Natural killer cell (primary cell): Measurements from ENCODE around the gene HSD17B1. TPM values are rescaled to one million over a fixed set of nuclear protein-coding genes. Genes with fewer than 3 reads are reported as not detected.

Experiments used
- ATAC-seq, 3 donors: fragments of 150-1000 bp in 2 of 3; fragments of 200-7000 bp in 1 of 3; cut with Tn5 transposase; 1 replicate in 1 of 3; 2 replicates in 2 of 3; pipeline ENCODE4 v1.10.0; 2021; ENCODE audit warnings: mild to moderate bottlenecking in 2 of 3, moderate library complexity in 2 of 3
- DNase-seq, 2 donors: peaks; one replicate each; pipeline versions ENCODE4 v3.0.0 to v3.0.0-alpha.2; 2013 to 2021; ENCODE audit warnings: mixed read lengths in 1 of 2
- H3K27ac ChIP-seq: one replicate; pipeline ENCODE4 v1.5.1; 2013; ENCODE audit warnings: mild to moderate bottlenecking, low read length
- H3K27me3 ChIP-seq: one replicate; pipeline ENCODE4 v1.6.1; 2013; ENCODE audit warnings: low read length; ENCODE audit not compliant: control insufficient read depth, insufficient read depth
- H3K36me3 ChIP-seq: one replicate; pipeline ENCODE4 v1.6.1; 2013; ENCODE audit warnings: low read length; ENCODE audit not compliant: control insufficient read depth, insufficient read depth
- H3K4me1 ChIP-seq: one replicate; pipeline ENCODE4 v1.6.1; 2013; ENCODE audit warnings: low read length; ENCODE audit not compliant: control insufficient read depth, insufficient read depth
- H3K4me3 ChIP-seq: one replicate; pipeline ENCODE4 v1.5.1; 2013; ENCODE audit warnings: low read length
- H3K9me3 ChIP-seq: one replicate; pipeline ENCODE4 v1.6.1; 2013; ENCODE audit warnings: low read length; ENCODE audit not compliant: control insufficient read depth, insufficient read depth
- H3K27ac Mint-ChIP-seq, 2 donors: one replicate each; pipeline ENCODE4 v1.8.0; 2022; ENCODE audit warnings: mild to moderate bottlenecking in 2 of 2, mixed read lengths in 2 of 2, moderate library complexity in 1 of 2
- H3K27me3 Mint-ChIP-seq, 2 donors: one replicate each; pipeline ENCODE4 v1.8.0; 2022; ENCODE audit warnings: low read depth in 2 of 2, mixed read lengths in 2 of 2
- H3K36me3 Mint-ChIP-seq: one replicate; pipeline ENCODE4 v1.8.0; 2022; ENCODE audit warnings: mixed read lengths
- H3K4me1 Mint-ChIP-seq, 2 donors: one replicate each; pipeline ENCODE4 v1.8.0; 2022; ENCODE audit warnings: mixed read lengths in 2 of 2
- H3K4me3 Mint-ChIP-seq: one replicate; pipeline ENCODE4 v1.8.0; 2022; ENCODE audit warnings: mild to moderate bottlenecking, moderate library complexity, mixed read lengths
- H3K9me3 Mint-ChIP-seq, 2 donors: one replicate each; pipeline ENCODE4 v1.8.0; 2022; ENCODE audit warnings: mixed read lengths in 2 of 2
- CTCF ChIP-seq: fragments of 200-600 bp; IDR thresholded peaks from one replicate; pipeline ENCODE4 v1.8.0; 2022; ENCODE audit warnings: antibody characterized with exemption
- WGBS: methylation state at CpG from one replicate; pipeline ENCODE4 v1.1.7; 2013; ENCODE audit warnings: missing lambda C conversion rate; ENCODE audit not compliant: insufficient coverage; 5-methylcytosine and 5-hydroxymethylcytosine counted together
- intact Hi-C: fragments of 100-400 bp; cut with micrococcal nuclease; formaldehyde crosslinking; loops from one replicate; pipeline ENCODE4 v1.14.2; 2022
- total RNA-seq, 4 donors: library from RNA; stranded (reverse); fragments of 120-200 nt in 1 of 4; gene quantifications; one replicate each; pipeline versions ENCODE4 v1.2.3 to v1.2.4, GENCODE V29; 2013 to 2022

The HSD17B1 gene
- total RNA-seq, 3 donors from 2014 or later (not counting 1 experiment from before 2014, with no cell fraction given), result 0.68 to 1.6 (median 1.2) TPM

- intact Hi-C loops, result loop anchor here (2.0 kb wide), 1 partner anchor 16 kb away; no protein-coding TSS in a partner anchor
- no peaks in the 10 kb centered on the region for H3K9me3 ChIP-seq
- Mint-ChIP-seq H3K36me3 (no peaks in the 10 kb centered on the region), H3K4me3 (peak overlapping the region; percentile 77), H3K9me3 (no peaks in the 10 kb centered on the region), H3K27me3 (no peaks in the 10 kb centered on the region), H3K4me1 (peaks cover 37 to 43% of the 10 kb centered on the region in 2 donors), H3K27ac (peak overlapping the region; percentile 90 to 94)
- peaks cover 53% of the 10 kb centered on the region for H3K4me1 ChIP-seq
- no peak for DNase-seq
- no peak for ATAC-seq
- H3K27me3 ChIP-seq, result no peaks in the 10 kb centered on the region
- 74% methylated on average over 14 of the region's 14 CpGs for WGBS
- H3K27ac ChIP-seq, result no peak overlapping the region
- TF ChIP-seq CTCF, result no peak
- peak overlapping the region; percentile 95 for H3K4me3 ChIP-seq
- peaks cover 24% of the 10 kb centered on the region for H3K36me3 ChIP-seq
Observed at GRCh38 chr17:42563143-42563509, 10.4 kb downstream of the HSD17B1 start.

- H3K27me3 ChIP-seq, result no peaks in the 10 kb centered on the region
- no peak overlapping the region for H3K4me3 ChIP-seq
- Mint-ChIP-seq H3K27me3 (no peaks in the 10 kb centered on the region), H3K9me3 (no peaks in the 10 kb centered on the region), H3K36me3 (no peaks in the 10 kb centered on the region), H3K4me1 (peaks cover 38 to 44% of the 10 kb centered on the region in 2 donors), H3K4me3 (peak overlapping the region; percentile 77), H3K27ac (peak overlapping the region; percentile 48 to 94)
- TF ChIP-seq CTCF, result no peak
- peaks cover 26% of the 10 kb centered on the region for H3K36me3 ChIP-seq
- no peak overlapping the region for H3K27ac ChIP-seq
- peaks cover 57% of the 10 kb centered on the region for H3K4me1 ChIP-seq
- ATAC-seq, result no peak
- 57% methylated on average over 1 of the region's 1 CpG for WGBS
- intact Hi-C loops, result loop anchor here (2.0 kb wide), 1 partner anchor 15 kb away; no protein-coding TSS in a partner anchor
- no peak for DNase-seq
- no peaks in the 10 kb centered on the region for H3K9me3 ChIP-seq
Observed at GRCh38 chr17:42563543-42563942, 10.8 kb downstream of the HSD17B1 start.

GRCh38 chr17:42563950-42564349 is 11.2 kb downstream of the HSD17B1 start:
- peak overlapping the region; percentile 77 for H3K4me3 Mint-ChIP-seq
- peaks cover 30% of the 10 kb centered on the region for H3K36me3 ChIP-seq
- no peak for ATAC-seq
- no peak for TF ChIP-seq CTCF
- intact Hi-C loops, result loop anchor here (2.0 kb wide), 1 partner anchor 15 kb away; no protein-coding TSS in a partner anchor
- no peaks in the 10 kb centered on the region for H3K9me3 ChIP-seq
- no peaks in the 10 kb centered on the region for H3K9me3 Mint-ChIP-seq
- no peak overlapping the region for H3K27ac ChIP-seq
- H3K36me3 Mint-ChIP-seq, result no peaks in the 10 kb centered on the region
- H3K27me3 Mint-ChIP-seq, result no peaks in the 10 kb centered on the region
- no peak overlapping the region for H3K4me3 ChIP-seq
- peaks cover 57% of the 10 kb centered on the region for H3K4me1 ChIP-seq
- no peaks in the 10 kb centered on the region for H3K27me3 ChIP-seq
- peaks cover 42 to 47% of the 10 kb centered on the region in 2 donors for H3K4me1 Mint-ChIP-seq
- 92% methylated on average over 9 of the region's 9 CpGs for WGBS
- no peak for DNase-seq
- H3K27ac Mint-ChIP-seq, result peak overlapping the region; percentile 48 to 94
